Skeletal muscle tissue (tissue), 4 donors: ENCODE measurements around the gene LGALS3BP. TPM values are rescaled to one million over a fixed set of nuclear protein-coding genes. Genes with fewer than 3 reads are reported as not detected.

Experiments used
- H3K27ac ChIP-seq: one replicate; pipeline ENCODE4 v1.7.0; 2013; ENCODE audit warnings: mild to moderate bottlenecking, low read depth, low read length, inconsistent platforms
- H3K27me3 ChIP-seq, 3 donors: one replicate each; pipeline ENCODE4 v1.7.0; 2013; ENCODE audit warnings: low read length in 3 of 3; ENCODE audit not compliant: control insufficient read depth in 3 of 3, insufficient read depth in 3 of 3
- H3K36me3 ChIP-seq, 3 donors: one replicate each; pipeline ENCODE4 v1.7.0; 2013; ENCODE audit warnings: low read length in 3 of 3; ENCODE audit not compliant: control insufficient read depth in 3 of 3, insufficient read depth in 3 of 3
- H3K4me1 ChIP-seq, 3 donors: one replicate each; pipeline ENCODE4 v1.7.0; 2013; ENCODE audit warnings: low read length in 3 of 3, mild to moderate bottlenecking in 3 of 3; ENCODE audit not compliant: control insufficient read depth in 3 of 3, insufficient read depth in 3 of 3
- H3K4me3 ChIP-seq, 3 donors: one replicate each; pipeline ENCODE4 v1.7.0; 2013; ENCODE audit warnings: low read length in 3 of 3
- H3K9ac ChIP-seq, 3 donors: one replicate each; pipeline ENCODE4 v1.7.0; 2013; ENCODE audit warnings: low read length in 3 of 3, mild to moderate bottlenecking in 3 of 3, moderate library complexity in 2 of 3, low read depth in 1 of 3
- H3K9me3 ChIP-seq, 3 donors: one replicate each; pipeline ENCODE4 v1.7.0; 2013; ENCODE audit warnings: low read length in 3 of 3; ENCODE audit not compliant: control insufficient read depth in 3 of 3
- total RNA-seq: library from RNA; depleted of rRNA; stranded (reverse); fragments of >200 nt; gene quantifications from one replicate; pipeline ENCODE4 v1.2.3, GENCODE V29; 2014
- donor health status: Osteomylitis.

The LGALS3BP gene
- total RNA-seq, 1 donor from 2014 or later = 55.8 TPM

GRCh38 chr17:79012563-79013134, 32.9 kb upstream of the LGALS3BP start:
- Histone ChIP-seq H3K36me3 (no peaks in the 10 kb centered on the region), H3K9me3 (no peaks in the 10 kb centered on the region), H3K4me3 (no peak overlapping the region), H3K9ac (no peak overlapping the region), H3K27ac (no peak overlapping the region), H3K27me3 (no peaks in the 10 kb centered on the region), H3K4me1 (peaks cover 18 to 22% (median 19%) of the 10 kb centered on the region in 3 donors)

GRCh38 chr17:79011451-79012147, 31.9 kb upstream of the LGALS3BP start:
- Histone ChIP-seq H3K9ac (no peak overlapping the region), H3K27ac (no peak overlapping the region), H3K36me3 (no peaks in the 10 kb centered on the region), H3K27me3 (no peaks in the 10 kb centered on the region), H3K4me3 (no peak overlapping the region), H3K9me3 (no peaks in the 10 kb centered on the region), H3K4me1 (peaks cover 21 to 26% (median 22%) of the 10 kb centered on the region in 3 donors)

DNA sequence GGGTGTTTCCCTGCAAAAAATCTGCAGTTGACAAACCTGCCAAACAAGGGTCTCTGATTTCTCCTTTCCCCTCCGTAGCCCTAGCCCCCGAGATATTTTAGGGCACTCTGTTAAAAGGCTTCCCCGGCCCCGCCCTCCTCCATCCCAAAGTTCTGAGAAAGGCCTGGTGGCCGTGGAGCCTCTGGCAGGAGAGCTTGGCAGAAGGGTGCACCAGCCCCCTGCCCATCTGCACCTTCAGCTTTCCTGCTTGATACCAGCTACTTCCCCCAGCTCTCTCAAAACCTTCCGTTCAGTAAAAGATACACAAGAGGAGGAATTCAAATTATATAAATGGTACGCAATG, 30.6 kb upstream of the LGALS3BP start:
- Histone ChIP-seq H3K27me3 (no peaks in the 10 kb centered on the region), H3K27ac (peak overlapping the region; percentile 60), H3K4me1 (peaks cover 22 to 38% (median 30%) of the 10 kb centered on the region in 3 donors), H3K4me3 (peak overlapping the region; percentile 74 to 95 (median 82)), H3K36me3 (no peaks in the 10 kb centered on the region), H3K9ac (peak overlapping the region; percentile 81 to 94 (median 89)), H3K9me3 (no peaks in the 10 kb centered on the region)

DNA sequence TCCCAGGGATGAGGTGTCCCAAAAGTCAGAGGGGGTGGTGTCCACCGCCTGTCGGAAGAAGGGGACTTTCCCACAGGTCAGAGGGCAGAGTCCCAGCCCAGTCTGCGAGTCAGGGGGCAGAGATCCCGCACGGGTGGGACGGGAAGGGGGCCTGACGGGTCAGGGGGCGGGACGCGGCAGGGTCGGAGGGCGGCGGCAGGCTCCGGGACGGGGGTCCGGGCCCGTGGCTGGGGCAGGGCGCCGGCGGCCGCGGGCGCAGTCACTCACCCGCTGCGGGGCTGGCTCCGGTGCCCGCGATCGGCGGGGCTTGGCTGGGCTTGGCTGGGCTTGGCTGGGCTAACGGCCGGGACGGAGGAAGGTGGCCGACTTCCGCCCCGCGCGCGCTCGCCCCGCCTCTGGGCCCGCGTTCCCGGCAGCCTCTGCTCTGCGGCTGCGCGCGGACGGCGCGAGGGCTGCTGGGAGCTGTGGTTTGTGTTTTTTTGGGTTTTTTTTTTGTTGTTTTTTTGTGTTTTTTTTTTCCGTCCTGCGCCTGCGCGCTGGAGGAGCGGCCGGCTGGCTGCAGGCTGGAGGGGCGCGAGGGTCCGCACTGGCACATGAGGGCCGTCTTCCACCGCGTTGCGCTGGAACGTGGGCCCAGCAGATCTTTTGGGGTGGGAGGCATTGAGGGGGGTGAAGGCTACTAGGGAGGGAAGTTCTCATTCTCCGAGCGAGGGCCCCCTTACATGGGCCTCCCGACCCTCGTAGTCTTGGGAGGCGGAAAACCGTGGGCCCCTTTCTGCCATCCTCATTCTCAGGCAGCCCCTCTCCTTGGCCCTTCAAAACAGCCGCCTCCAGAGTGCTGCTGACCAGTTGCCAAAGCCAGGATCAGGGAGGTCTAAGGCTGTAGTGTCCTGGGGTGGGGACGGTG, 29.9 kb upstream of the LGALS3BP start, which contains the start of gene CANT1:
Gene CANT1, minus strand, starts transcription at position 368 of the 907 bp plus-strand sequence. CDS start 12,142 bp downstream, outside the sequence.
- peak within 1 kb of the TSS; percentile 82 to 95 (median 95) for H3K4me3 ChIP-seq
- H3K9me3 ChIP-seq = no peaks in the 10 kb centered on the region
- no peaks in the 10 kb centered on the region for H3K36me3 ChIP-seq
- H3K4me1 ChIP-seq = peaks cover 22 to 38% (median 32%) of the 10 kb centered on the region in 3 donors
- no peaks in the 10 kb centered on the region for H3K27me3 ChIP-seq
- peak within 1 kb of the TSS; percentile 60 for H3K27ac ChIP-seq
- peak within 1 kb of the TSS; percentile 89 to 94 (median 93) for H3K9ac ChIP-seq

- peak overlapping the region; percentile 60 for H3K27ac ChIP-seq
- H3K4me1 ChIP-seq = peaks cover 22 to 38% (median 32%) of the 10 kb centered on the region in 3 donors
- H3K9me3 ChIP-seq = no peaks in the 10 kb centered on the region
- H3K36me3 ChIP-seq = no peaks in the 10 kb centered on the region
- no peaks in the 10 kb centered on the region for H3K27me3 ChIP-seq
- peak overlapping the region; percentile 80 to 94 (median 93) for H3K9ac ChIP-seq
- peak overlapping the region; percentile 82 to 95 (median 95) for H3K4me3 ChIP-seq
Measured at GRCh38 chr17:79008666-79009387, 29.1 kb upstream of the LGALS3BP start.

DNA sequence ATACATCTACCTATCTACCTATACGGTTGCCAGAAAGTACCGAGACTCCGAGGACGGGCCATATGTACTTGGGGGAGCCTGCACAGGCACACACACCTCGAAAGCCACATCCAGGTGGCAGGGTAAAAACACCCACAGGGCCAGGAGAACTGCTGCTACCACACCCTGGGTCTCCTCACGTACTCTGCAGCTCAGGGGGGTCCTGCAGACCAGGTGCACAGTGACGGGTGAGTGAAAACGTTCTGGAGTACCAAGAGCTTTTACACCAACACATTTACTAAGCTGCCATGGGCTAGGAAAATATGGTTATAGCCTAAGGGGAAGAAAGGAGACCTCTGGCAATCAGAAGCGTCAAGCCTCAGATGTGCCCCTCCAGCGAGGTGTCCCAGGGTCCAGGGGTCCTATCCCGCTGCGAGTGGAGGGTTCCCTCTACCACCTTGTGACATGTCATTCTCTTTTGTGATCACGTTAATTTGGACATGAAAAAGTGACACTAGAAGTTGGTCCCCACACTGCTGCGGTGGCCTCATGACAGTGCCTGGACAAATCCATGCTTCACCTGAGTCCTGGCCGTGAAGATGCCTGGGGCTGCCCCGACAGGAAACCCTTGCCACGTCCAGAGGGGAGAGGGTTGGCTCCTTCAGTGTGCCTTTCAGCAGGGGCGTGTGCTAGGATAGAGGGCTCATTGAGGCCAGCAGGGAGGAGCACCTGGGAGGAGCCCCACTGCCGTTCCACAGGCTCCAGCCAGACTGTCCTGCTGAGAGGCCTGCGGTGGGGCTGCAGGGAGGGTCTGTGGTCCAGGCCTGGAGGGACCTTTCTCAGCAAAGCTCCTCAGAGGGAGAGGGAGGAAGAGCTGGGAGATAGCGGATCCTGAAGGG, 28.0 kb upstream of the LGALS3BP start:
- no peaks in the 10 kb centered on the region for H3K9me3 ChIP-seq
- H3K4me3 ChIP-seq = peak overlapping the region in 1 of 3 donors; percentile 95
- H3K36me3 ChIP-seq = no peaks in the 10 kb centered on the region
- H3K4me1 ChIP-seq = peaks cover 22 to 38% (median 33%) of the 10 kb centered on the region in 3 donors
- no peaks in the 10 kb centered on the region for H3K27me3 ChIP-seq
- H3K27ac ChIP-seq = no peak overlapping the region
- H3K9ac ChIP-seq = peak overlapping the region in 2 of 3 donors; percentile 93 to 94

DNA sequence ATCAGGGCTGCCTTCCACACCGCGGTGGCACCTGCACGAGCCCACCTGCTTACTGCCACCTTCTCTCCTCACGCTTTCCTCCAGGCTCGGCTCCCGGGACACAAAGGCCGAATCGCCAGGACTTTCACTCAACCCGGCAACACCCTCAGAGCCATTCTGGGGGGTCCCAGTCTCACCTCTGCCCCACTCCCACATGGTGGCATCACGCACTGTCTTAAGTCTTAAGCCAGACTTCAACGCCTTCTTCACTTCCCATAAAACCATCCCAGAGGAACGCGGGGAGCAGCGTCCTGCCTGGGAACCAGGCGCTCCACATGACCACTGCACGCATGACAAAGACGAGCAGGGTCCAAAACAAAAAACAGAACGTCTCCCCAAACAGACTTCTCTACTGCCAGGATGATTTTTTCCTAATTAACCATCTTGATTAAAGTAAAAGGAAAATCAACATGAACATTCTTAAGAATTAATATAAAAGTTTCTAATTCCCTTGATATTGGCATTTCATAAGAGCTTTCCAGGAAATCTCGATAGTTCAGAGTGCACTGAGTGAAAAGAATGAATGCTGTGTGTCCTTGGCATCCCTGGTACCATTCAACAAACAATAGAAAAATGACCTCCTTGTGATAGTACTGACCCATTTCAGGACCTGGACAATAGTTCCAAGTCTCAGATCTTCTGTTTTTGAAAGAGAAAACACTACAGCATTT, 27.2 kb upstream of the LGALS3BP start:
- H3K4me1 ChIP-seq = peaks cover 22 to 38% (median 34%) of the 10 kb centered on the region in 3 donors
- no peaks in the 10 kb centered on the region for H3K27me3 ChIP-seq
- no peaks in the 10 kb centered on the region for H3K9me3 ChIP-seq
- H3K27ac ChIP-seq = no peak overlapping the region
- no peak overlapping the region for H3K9ac ChIP-seq
- H3K36me3 ChIP-seq = no peaks in the 10 kb centered on the region
- no peak overlapping the region for H3K4me3 ChIP-seq

DNA sequence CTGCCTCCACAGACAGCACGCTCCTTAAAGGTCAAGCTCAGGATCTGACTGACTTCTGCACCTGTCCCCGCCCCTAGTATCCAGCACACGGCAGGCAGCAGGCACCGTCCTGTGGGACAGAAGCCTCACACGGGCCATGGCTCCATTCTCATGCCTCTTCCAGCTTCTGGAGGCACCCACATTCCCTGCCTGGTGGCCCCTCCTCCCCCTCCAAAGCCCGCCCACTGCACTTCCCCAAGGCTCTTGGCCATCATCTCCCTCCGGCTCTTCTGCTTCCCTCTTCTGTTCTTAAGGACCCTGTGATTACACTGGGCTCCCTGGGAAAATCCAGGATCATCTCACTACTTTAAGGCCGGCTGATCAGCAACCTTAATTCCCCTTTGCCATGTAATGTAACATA, 26.3 kb upstream of the LGALS3BP start:
- Histone ChIP-seq H3K4me1 (peaks cover 22 to 38% (median 34%) of the 10 kb centered on the region in 3 donors), H3K9ac (peak overlapping the region in 1 of 3 donors; percentile 25), H3K4me3 (no peak overlapping the region), H3K9me3 (no peaks in the 10 kb centered on the region), H3K27ac (no peak overlapping the region), H3K36me3 (no peaks in the 10 kb centered on the region), H3K27me3 (no peaks in the 10 kb centered on the region)
